H9 (cell line): ENCODE results near the gene TRPV5. TPM values are rescaled to one million over a fixed set of nuclear protein-coding genes. Genes with fewer than 3 reads are reported as not detected.
A peak's percentile ranks its signal among the peaks of the same experiment; 100 is the strongest.

Source experiments
- DNase-seq: peaks from one replicate; pipeline ENCODE4 v3.0.0-alpha.2; 2017
- H2AFZ ChIP-seq: one replicate; pipeline ENCODE4 v1.6.1; 2013; ENCODE audit warnings: mild to moderate bottlenecking, low read length, control low read depth, moderate library complexity
- H2AK5ac ChIP-seq: 2 replicates; pipeline ENCODE4 v1.6.1; 2013; ENCODE audit warnings: low read length, control low read depth, mixed read lengths; ENCODE audit not compliant: insufficient read length
- H2BK120ac ChIP-seq: one replicate; pipeline ENCODE4 v1.6.1; 2013; ENCODE audit warnings: low read depth, mild to moderate bottlenecking, low read length, control low read depth, inconsistent platforms; ENCODE audit not compliant: poor library complexity, severe bottlenecking
- H2BK12ac ChIP-seq: 2 replicates; pipeline ENCODE4 v1.6.1; 2013; ENCODE audit warnings: low read length, control low read depth, mixed read lengths, low read depth; ENCODE audit not compliant: insufficient read length
- H2BK15ac ChIP-seq: 2 replicates; pipeline ENCODE4 v1.6.1; 2013; ENCODE audit warnings: low read depth, low read length, control low read depth
- H2BK20ac ChIP-seq: one replicate; pipeline ENCODE4 v1.6.1; 2013; ENCODE audit warnings: low read depth, mild to moderate bottlenecking, low read length, control low read depth, inconsistent platforms; ENCODE audit not compliant: poor library complexity, severe bottlenecking
- H2BK5ac ChIP-seq: 2 replicates; pipeline ENCODE4 v1.6.1; 2013; ENCODE audit warnings: low read length, control low read depth, mixed read lengths; ENCODE audit not compliant: insufficient read length
- H3K14ac ChIP-seq: 2 replicates; pipeline ENCODE4 v1.6.1; 2013; ENCODE audit warnings: low read length, control low read depth; ENCODE audit not compliant: insufficient read depth
- H3K18ac ChIP-seq: 2 replicates; pipeline ENCODE4 v1.6.1; 2013; ENCODE audit warnings: low read depth, mild to moderate bottlenecking, mixed read lengths, low read length, control low read depth; ENCODE audit not compliant: insufficient read length
- H3K23ac ChIP-seq: 2 replicates; pipeline ENCODE4 v1.6.1; 2013; ENCODE audit warnings: low read length, control low read depth, mixed read lengths, low read depth; ENCODE audit not compliant: insufficient read length
- H3K23me2 ChIP-seq: 2 replicates; pipeline ENCODE4 v1.6.1; 2013; ENCODE audit warnings: low read depth, mild to moderate bottlenecking, mixed read lengths, low read length, control low read depth; ENCODE audit not compliant: insufficient read length, poor library complexity, severe bottlenecking
- H3K27ac ChIP-seq: 2 replicates; pipeline ENCODE4 v1.5.1; 2013; ENCODE audit warnings: low read length, control low read depth, mixed read lengths, low read depth; ENCODE audit not compliant: insufficient read length
- H3K27me3 ChIP-seq: 2 replicates; pipeline ENCODE4 v1.6.1; 2013; ENCODE audit warnings: low read length, control low read depth, inconsistent platforms; ENCODE audit not compliant: insufficient read depth
- H3K4ac ChIP-seq: 2 replicates; pipeline ENCODE4 v1.6.1; 2013; ENCODE audit warnings: low read depth, mild to moderate bottlenecking, control low read depth, inconsistent platforms, low read length, moderate library complexity
- H3K4me1 ChIP-seq: 2 replicates; pipeline ENCODE4 v1.6.1; 2013; ENCODE audit warnings: low read length, control low read depth, inconsistent platforms; ENCODE audit not compliant: insufficient read depth
- H3K4me2 ChIP-seq: 2 replicates; pipeline ENCODE4 v1.6.1; 2013; ENCODE audit warnings: low read length, control low read depth, mixed read lengths; ENCODE audit not compliant: insufficient read length, insufficient read depth
- H3K56ac ChIP-seq: 2 replicates; pipeline ENCODE4 v1.6.1; 2013; ENCODE audit warnings: low read depth, mild to moderate bottlenecking, mixed read lengths, low read length, control low read depth; ENCODE audit not compliant: insufficient read length
- H3K79me1 ChIP-seq: 2 replicates; pipeline ENCODE4 v1.6.1; 2013; ENCODE audit warnings: low read depth, mild to moderate bottlenecking, moderate library complexity, low read length, control low read depth, inconsistent platforms; ENCODE audit not compliant: insufficient read depth, poor library complexity, severe bottlenecking
- H3K79me2 ChIP-seq: 2 replicates; pipeline ENCODE4 v1.6.1; 2013; ENCODE audit warnings: low read length, control low read depth, inconsistent platforms; ENCODE audit not compliant: insufficient read depth
- H3K9ac ChIP-seq: 2 replicates; pipeline ENCODE4 v1.6.1; 2013; ENCODE audit warnings: low read length, control low read depth, mixed read lengths; ENCODE audit not compliant: insufficient read length; ENCODE audit errors: extremely low read depth
- H3K9me3 ChIP-seq: one replicate; pipeline ENCODE4 v1.6.1; 2013; ENCODE audit warnings: low read depth, low read length, inconsistent platforms; ENCODE audit not compliant: control insufficient read depth
- H3T11ph ChIP-seq: one replicate; pipeline ENCODE4 v1.6.1; 2013; ENCODE audit warnings: mild to moderate bottlenecking, low read length, control low read depth, inconsistent platforms
- H4K20me1 ChIP-seq: one replicate; pipeline ENCODE4 v1.6.1; 2013; ENCODE audit not compliant: control insufficient read depth, insufficient read length, insufficient read depth
- H4K5ac ChIP-seq: 2 replicates; pipeline ENCODE4 v1.6.1; 2013; ENCODE audit warnings: low read depth, mild to moderate bottlenecking, mixed read lengths, low read length, control low read depth; ENCODE audit not compliant: insufficient read length
- H4K8ac ChIP-seq: replicated peaks from 2 replicates; pipeline ENCODE4 v1.6.1; 2013; ENCODE audit warnings: low read length, control low read depth, mixed read lengths, low read depth; ENCODE audit not compliant: insufficient read length
- H4K91ac ChIP-seq: 2 replicates; pipeline ENCODE4 v1.6.1; 2013; ENCODE audit warnings: low read depth, mild to moderate bottlenecking, moderate library complexity, mixed read lengths, low read length, control low read depth; ENCODE audit not compliant: insufficient read length
- H3K27ac Mint-ChIP-seq, 3 experiments: 2 replicates in 2 of 3; 3 replicates in 1 of 3; pipeline ENCODE4 v1.8.0; 2020 to 2021; ENCODE audit warnings: mixed read lengths in 3 of 3, mild to moderate bottlenecking in 1 of 3, moderate library complexity in 1 of 3
- H3K27me3 Mint-ChIP-seq: 2 replicates; pipeline ENCODE4 v1.8.0; 2021; ENCODE audit warnings: low read depth, mild to moderate bottlenecking, moderate library complexity, mixed read lengths
- H3K36me3 Mint-ChIP-seq, 3 experiments: 2 replicates in 2 of 3; 3 replicates in 1 of 3; pipeline ENCODE4 v1.8.0; 2020 to 2021; ENCODE audit warnings: low read depth in 3 of 3, mixed read lengths in 3 of 3; ENCODE audit not compliant: insufficient read depth in 1 of 3
- H3K4me1 Mint-ChIP-seq, 2 experiments: 2 replicates each; pipeline ENCODE4 v1.8.0; 2020; ENCODE audit warnings: mixed read lengths in 2 of 2
- H3K4me3 Mint-ChIP-seq, 2 experiments: 2 replicates in 1 of 2; 3 replicates in 1 of 2; pipeline ENCODE4 v1.8.0; 2020 to 2021; ENCODE audit warnings: mild to moderate bottlenecking in 2 of 2, mixed read lengths in 2 of 2, moderate library complexity in 1 of 2
- H3K9me3 Mint-ChIP-seq, 2 experiments: 2 replicates in 1 of 2; 3 replicates in 1 of 2; pipeline ENCODE4 v1.8.0; 2020; ENCODE audit warnings: mild to moderate bottlenecking in 2 of 2, mixed read lengths in 2 of 2, moderate library complexity in 1 of 2
- CTCF ChIP-seq: fragments of 200-600 bp; sonication (generic); conservative IDR thresholded peaks from 3 replicates; pipeline ENCODE4 v1.8.0; 2021; ENCODE audit warnings: antibody characterized with exemption, mild to moderate bottlenecking
- WGBS: extraction: QIAGEN DNeasy Blood & Tissue Kit; methylation state at CpG from one replicate; pipeline ENCODE4 v1.1.7; 2013; ENCODE audit warnings: missing lambda C conversion rate, low lambda C conversion rate, mixed read lengths; ENCODE audit not compliant: insufficient read length; ENCODE audit errors: extremely low coverage; 5-methylcytosine and 5-hydroxymethylcytosine counted together
- total RNA-seq: library from RNA; stranded (reverse); gene quantifications from 2 replicates; pipeline ENCODE4 v1.2.1, GENCODE V29; 2021

TRPV5 gene
- total RNA-seq, 1 experiment from 2014 or later, result not detected

- no peak overlapping the region for H3K4ac ChIP-seq
- H3K4me2 ChIP-seq, result no peak overlapping the region
- no peak overlapping the region for H3T11ph ChIP-seq
- H4K91ac ChIP-seq, result no peak overlapping the region
- Mint-ChIP-seq H3K36me3 (peaks cover 0 to 2% (median 0%) of the 10 kb centered on the region in 3 experiments; a peak in 2 of 7 replicates), H3K27me3 (peaks cover 4% of the 10 kb centered on the region), H3K4me1 (peaks cover 11 to 15% of the 10 kb centered on the region in 2 experiments), H3K27ac (no peak overlapping the region), H3K4me3 (no peak overlapping the region), H3K9me3 (peaks cover 3 to 8% of the 10 kb centered on the region in 2 experiments; a peak in 3 of 5 replicates)
- no peaks in the 10 kb centered on the region; the same call in 1 of the 2 replicates for H3K79me2 ChIP-seq
- no peaks in the 10 kb centered on the region for H3K79me1 ChIP-seq
- no peaks in the 10 kb centered on the region for H3K27me3 ChIP-seq
- no peak overlapping the region for H3K14ac ChIP-seq
- WGBS, result no CpG with 5 or more reads among the region's 3 CpGs
- DNase-seq, result peak; percentile 14
- no peaks in the 10 kb centered on the region; the same call in 1 of the 2 replicates for H3K4me1 ChIP-seq
- H2AK5ac ChIP-seq, result no peak overlapping the region
- H3K23ac ChIP-seq, result no peak overlapping the region
- no peak overlapping the region for H3K9ac ChIP-seq
- H3K18ac ChIP-seq, result no peak overlapping the region
- no peak overlapping the region for H2BK20ac ChIP-seq
- no peaks in the 10 kb centered on the region for H3K9me3 ChIP-seq
- no peak overlapping the region for H2BK120ac ChIP-seq
- no peak overlapping the region for H3K56ac ChIP-seq
- H3K27ac ChIP-seq, result no peak overlapping the region
- no peak overlapping the region for H4K8ac ChIP-seq
- H4K20me1 ChIP-seq, result peaks cover 2% of the 10 kb centered on the region
- H2BK15ac ChIP-seq, result no peak overlapping the region
- no peak overlapping the region for H2BK12ac ChIP-seq
- H2BK5ac ChIP-seq, result no peak overlapping the region
- no peak overlapping the region for H2AFZ ChIP-seq
- peaks cover 3% of the 10 kb centered on the region for H3K23me2 ChIP-seq
- no peak for TF ChIP-seq CTCF
- no peak overlapping the region for H4K5ac ChIP-seq
Observed at GRCh38 chr7:142889816-142890215, 43.7 kb downstream of the TRPV5 start.
